Uterus (tissue), 4 donors: ENCODE data around the gene ARID1B. TPM values are rescaled to one million over a fixed set of nuclear protein-coding genes. Genes with fewer than 3 reads are reported as not detected.

Source experiments
- DNase-seq, 2 donors: peaks; one replicate each; pipeline ENCODE4 v3.0.0-alpha.2; 2019 to 2020
- H3K27ac ChIP-seq, 2 donors: fragments of 200-600 bp; sonication (generic); 1 replicate in 1 of 2; 2 replicates in 1 of 2; pipeline ENCODE4 v1.5.1; 2016 to 2018
- H3K27me3 ChIP-seq, 2 donors: fragments of 200-600 bp; sonication (generic); one replicate each; pipeline ENCODE4 v1.5.1; 2018 to 2019; ENCODE audit warnings: control low read depth in 1 of 2
- H3K36me3 ChIP-seq, 2 donors: fragments of 200-600 bp; sonication (generic); one replicate each; pipeline ENCODE4 v1.5.1; 2019; ENCODE audit warnings: control low read depth in 1 of 2
- H3K4me1 ChIP-seq, 2 donors: fragments of 200-600 bp; sonication (generic); one replicate each; pipeline ENCODE4 v1.5.1; 2018 to 2019; ENCODE audit warnings: control low read depth in 1 of 2
- H3K4me3 ChIP-seq, 2 donors: fragments of 200-600 bp; sonication (generic); 1 replicate in 1 of 2; 2 replicates in 1 of 2; pipeline ENCODE4 v1.5.1; 2018 to 2019; ENCODE audit warnings: mild to moderate bottlenecking in 1 of 2
- H3K9me3 ChIP-seq, 2 donors: fragments of 200-600 bp; sonication (generic); one replicate each; pipeline ENCODE4 v1.5.1; 2019; ENCODE audit warnings: control low read depth in 1 of 2
- CTCF ChIP-seq, 4 experiments: fragments of 200-600 bp in 2 of 4; fragments of 450-650 bp in 2 of 4; sonication (generic) in 2 of 4; IDR thresholded peaks; one replicate each; pipeline ENCODE4 v1.5.1; 2016 to 2019; ENCODE audit warnings: antibody characterized with exemption in 4 of 4, mild to moderate bottlenecking in 2 of 4, moderate library complexity in 1 of 4
- POLR2A ChIP-seq, 2 donors: fragments of 450-650 bp; IDR thresholded peaks; one replicate each; pipeline ENCODE4 v1.6.1; 2016; ENCODE audit warnings: antibody characterized with exemption in 2 of 2, mild to moderate bottlenecking in 1 of 2, moderate library complexity in 1 of 2
- intact Hi-C: fragments of 100-400 bp; cut with DNase I; formaldehyde crosslinking; loops from one replicate; pipeline ENCODE4 v1.15.1; 2023; ENCODE audit warnings: low total_unique reads
- total RNA-seq, 4 donors: library from RNA; depleted of rRNA in 3 of 4; stranded (reverse); fragments of >200 nt in 3 of 4; gene quantifications; one replicate each; pipeline versions ENCODE4 v1.1.0 to v1.2.4, GENCODE V29; 2014 to 2023
- donor health status: DM: yes; HTN: yes; CAD: no.

The ARID1B gene
- total RNA-seq, 4 donors from 2014 or later = 63.8 to 198 (median 125) TPM

GRCh38 chr6:157171801-157172200 is 394.6 kb downstream of the ARID1B start:
- no peaks in the 10 kb centered on the region for H3K27me3 ChIP-seq
- intact Hi-C loops = no loop called here
- no peak for DNase-seq
- no peaks in the 10 kb centered on the region for H3K9me3 ChIP-seq
- no peaks in the 10 kb centered on the region for H3K36me3 ChIP-seq
- H3K4me3 ChIP-seq = no peak overlapping the region
- H3K27ac ChIP-seq = no peak overlapping the region
- H3K4me1 ChIP-seq = no peaks in the 10 kb centered on the region
- TF ChIP-seq CTCF (IDR thresholded peaks at IDR 0.05) = no peak
- TF ChIP-seq POLR2A (IDR thresholded peaks at IDR 0.05) = no peak

- no peak for DNase-seq
- intact Hi-C loops = no loop called here
- no peak overlapping the region for H3K4me3 ChIP-seq
- H3K27me3 ChIP-seq = no peaks in the 10 kb centered on the region
- TF ChIP-seq CTCF (IDR thresholded peaks at IDR 0.05) (no peak), POLR2A (IDR thresholded peaks at IDR 0.05) (no peak)
- no peaks in the 10 kb centered on the region for H3K36me3 ChIP-seq
- H3K27ac ChIP-seq = no peak overlapping the region
- no peaks in the 10 kb centered on the region for H3K4me1 ChIP-seq
- H3K9me3 ChIP-seq = no peaks in the 10 kb centered on the region
These were observed 395.1 kb downstream of the ARID1B start for GRCh38 chr6:157172231-157172701.

GRCh38 chr6:157172830-157173536 is 395.8 kb downstream of the ARID1B start:
- intact Hi-C loops = no loop called here
- H3K9me3 ChIP-seq = no peaks in the 10 kb centered on the region
- no peak for DNase-seq
- H3K27ac ChIP-seq = no peak overlapping the region
- no peak overlapping the region for H3K4me3 ChIP-seq
- no peaks in the 10 kb centered on the region for H3K27me3 ChIP-seq
- no peak for TF ChIP-seq POLR2A (IDR thresholded peaks at IDR 0.05)
- no peak for TF ChIP-seq CTCF (IDR thresholded peaks at IDR 0.05)
- no peaks in the 10 kb centered on the region for H3K4me1 ChIP-seq
- no peaks in the 10 kb centered on the region for H3K36me3 ChIP-seq

- H3K4me3 ChIP-seq = no peak overlapping the region
- H3K4me1 ChIP-seq = no peaks in the 10 kb centered on the region
- DNase-seq = no peak
- H3K27ac ChIP-seq = no peak overlapping the region
- TF ChIP-seq CTCF (IDR thresholded peaks at IDR 0.05) (no peak), POLR2A (IDR thresholded peaks at IDR 0.05) (no peak)
- intact Hi-C loops = no loop called here
- no peaks in the 10 kb centered on the region for H3K27me3 ChIP-seq
- H3K36me3 ChIP-seq = no peaks in the 10 kb centered on the region
- H3K9me3 ChIP-seq = no peaks in the 10 kb centered on the region
These were observed 396.6 kb downstream of the ARID1B start for GRCh38 chr6:157173776-157174175.

GRCh38 chr6:157174731-157175130 is 397.6 kb downstream of the ARID1B start:
- Histone ChIP-seq H3K27me3 (no peaks in the 10 kb centered on the region), H3K9me3 (no peaks in the 10 kb centered on the region), H3K27ac (no peak overlapping the region), H3K4me3 (no peak overlapping the region), H3K36me3 (no peaks in the 10 kb centered on the region), H3K4me1 (no peaks in the 10 kb centered on the region)
- intact Hi-C loops = no loop called here
- TF ChIP-seq POLR2A (IDR thresholded peaks at IDR 0.05) (no peak), CTCF (IDR thresholded peaks at IDR 0.05) (no peak)
- no peak for DNase-seq
